C4-2B (cell line): ENCODE measurements around the gene FBXL15.

ENCODE experiments used
- ZFX ChIP-seq: fragments of 450-650 bp; IDR thresholded peaks from 2 replicates; pipeline ENCODE4 v1.6.1; 2017
- TF ChIP-seq, protein P1 (sequence below): fragments of 450-650 bp; conservative IDR thresholded peaks from 2 replicates; pipeline ENCODE4 v1.5.1; 2017; ENCODE audit warnings: mild to moderate bottlenecking

DNA sequence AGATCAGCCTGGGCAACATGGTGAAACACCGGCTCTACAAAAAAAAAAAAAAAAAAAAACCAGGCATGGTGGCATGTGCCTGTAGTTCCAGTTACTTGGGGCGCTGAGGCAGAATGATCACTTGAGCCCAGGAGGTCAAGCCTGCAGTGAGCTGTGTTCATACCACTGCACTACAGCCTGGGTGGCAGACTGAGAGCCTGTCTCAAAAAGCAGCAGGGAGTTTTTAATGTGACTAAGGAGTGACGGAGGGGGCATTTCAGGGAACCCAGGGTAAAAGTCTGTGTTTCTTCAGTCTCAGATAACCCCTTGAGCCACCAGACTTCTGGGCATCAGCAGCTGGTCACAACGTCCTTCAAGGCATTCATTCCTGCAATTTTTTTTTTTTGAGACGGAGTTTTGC is 32.9 kb downstream of the FBXL15 start:
- TF ChIP-seq, protein P1, sequence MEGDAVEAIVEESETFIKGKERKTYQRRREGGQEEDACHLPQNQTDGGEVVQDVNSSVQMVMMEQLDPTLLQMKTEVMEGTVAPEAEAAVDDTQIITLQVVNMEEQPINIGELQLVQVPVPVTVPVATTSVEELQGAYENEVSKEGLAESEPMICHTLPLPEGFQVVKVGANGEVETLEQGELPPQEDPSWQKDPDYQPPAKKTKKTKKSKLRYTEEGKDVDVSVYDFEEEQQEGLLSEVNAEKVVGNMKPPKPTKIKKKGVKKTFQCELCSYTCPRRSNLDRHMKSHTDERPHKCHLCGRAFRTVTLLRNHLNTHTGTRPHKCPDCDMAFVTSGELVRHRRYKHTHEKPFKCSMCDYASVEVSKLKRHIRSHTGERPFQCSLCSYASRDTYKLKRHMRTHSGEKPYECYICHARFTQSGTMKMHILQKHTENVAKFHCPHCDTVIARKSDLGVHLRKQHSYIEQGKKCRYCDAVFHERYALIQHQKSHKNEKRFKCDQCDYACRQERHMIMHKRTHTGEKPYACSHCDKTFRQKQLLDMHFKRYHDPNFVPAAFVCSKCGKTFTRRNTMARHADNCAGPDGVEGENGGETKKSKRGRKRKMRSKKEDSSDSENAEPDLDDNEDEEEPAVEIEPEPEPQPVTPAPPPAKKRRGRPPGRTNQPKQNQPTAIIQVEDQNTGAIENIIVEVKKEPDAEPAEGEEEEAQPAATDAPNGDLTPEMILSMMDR = no peak
- TF ChIP-seq ZFX = no peak
